Suprapubic skin (tissue), 4 donors: ENCODE data around the gene FRYL. TPM values are rescaled to one million over a fixed set of nuclear protein-coding genes. Genes with fewer than 3 reads are reported as not detected.

Source experiments
- DNase-seq, 2 donors: peaks; one replicate each; pipeline ENCODE4 v3.0.0-alpha.2; 2019; ENCODE audit warnings: low spot score in 2 of 2
- H3K27ac ChIP-seq: fragments of 200-600 bp; sonication (generic); one replicate; pipeline ENCODE4 v1.5.1; 2019
- H3K27me3 ChIP-seq: fragments of 200-600 bp; sonication (generic); one replicate; pipeline ENCODE4 v1.5.1; 2019
- H3K36me3 ChIP-seq: fragments of 200-600 bp; sonication (generic); one replicate; pipeline ENCODE4 v1.5.1; 2019
- H3K4me1 ChIP-seq: fragments of 200-600 bp; sonication (generic); one replicate; pipeline ENCODE4 v1.5.1; 2019
- H3K4me3 ChIP-seq: fragments of 200-600 bp; sonication (generic); one replicate; pipeline ENCODE4 v1.5.1; 2019; ENCODE audit warnings: mild to moderate bottlenecking
- H3K9me3 ChIP-seq: fragments of 200-600 bp; sonication (generic); one replicate; pipeline ENCODE4 v1.5.1; 2019
- CTCF ChIP-seq, 2 donors: fragments of 200-600 bp in 1 of 2; fragments of 450-650 bp in 1 of 2; sonication (generic) in 1 of 2; IDR thresholded peaks; one replicate each; pipeline ENCODE4 v1.5.1; 2016 to 2019; ENCODE audit warnings: antibody characterized with exemption in 2 of 2, mild to moderate bottlenecking in 1 of 2, moderate library complexity in 1 of 2
- EP300 ChIP-seq: sonication (generic); formaldehyde crosslinking; IDR thresholded peaks from one replicate; pipeline ENCODE4 v1.6.1; 2017; ENCODE audit warnings: antibody characterized with exemption
- POLR2A ChIP-seq, 2 donors: fragments of 450-650 bp; IDR thresholded peaks; one replicate each; pipeline ENCODE4 v1.6.1; 2017; ENCODE audit warnings: antibody characterized with exemption in 2 of 2, mild to moderate bottlenecking in 2 of 2, moderate library complexity in 2 of 2
- POLR2AphosphoS5 ChIP-seq, 3 donors: sonication (generic); formaldehyde crosslinking; IDR thresholded peaks; one replicate each; pipeline ENCODE4 v1.6.1; 2017; ENCODE audit warnings: antibody characterized with exemption in 3 of 3
- WGBS: methylation state at CpG from one replicate; pipeline ENCODE4 v1.1.5; 2018; 5-methylcytosine and 5-hydroxymethylcytosine counted together
- total RNA-seq, 4 donors: library from RNA; depleted of rRNA; stranded (reverse); fragments of >200 nt; gene quantifications; one replicate each; pipeline ENCODE4 v1.1.0, GENCODE V29; 2016

FRYL gene
- total RNA-seq, 4 donors from 2014 or later, result 48.4 to 168 (median 73.5) TPM

GRCh38 chr4:48629458-48629857, 150.6 kb downstream of the FRYL start:
- H3K27ac ChIP-seq, result no peak overlapping the region
- TF ChIP-seq POLR2AphosphoS5 (IDR thresholded peaks at IDR 0.05) (no peak), CTCF (IDR thresholded peaks at IDR 0.05) (no peak), EP300 (no peak), POLR2A (IDR thresholded peaks at IDR 0.05) (no peak)
- no peak for DNase-seq
- H3K4me3 ChIP-seq, result no peak overlapping the region
- peaks cover 4% of the 10 kb centered on the region for H3K36me3 ChIP-seq
- WGBS, result 95% methylated on average over 2 of the region's 2 CpGs
- H3K27me3 ChIP-seq, result no peaks in the 10 kb centered on the region
- H3K9me3 ChIP-seq, result no peaks in the 10 kb centered on the region
- H3K4me1 ChIP-seq, result no peaks in the 10 kb centered on the region

GRCh38 chr4:48623182-48623780, 156.8 kb downstream of the FRYL start:
- H3K27me3 ChIP-seq, result no peaks in the 10 kb centered on the region
- no peaks in the 10 kb centered on the region for H3K9me3 ChIP-seq
- no peak overlapping the region for H3K27ac ChIP-seq
- 85% methylated on average over 5 of the region's 5 CpGs for WGBS
- H3K36me3 ChIP-seq, result peaks cover 17% of the 10 kb centered on the region
- no peak for DNase-seq
- TF ChIP-seq POLR2A (IDR thresholded peaks at IDR 0.05) (no peak), POLR2AphosphoS5 (IDR thresholded peaks at IDR 0.05) (no peak), EP300 (no peak), CTCF (IDR thresholded peaks at IDR 0.05) (no peak)
- no peak overlapping the region for H3K4me3 ChIP-seq
- peaks cover 12% of the 10 kb centered on the region for H3K4me1 ChIP-seq

GRCh38 chr4:48620831-48621230, 159.2 kb downstream of the FRYL start:
- TF ChIP-seq POLR2AphosphoS5 (IDR thresholded peaks at IDR 0.05) (no peak), CTCF (IDR thresholded peaks at IDR 0.05) (no peak), POLR2A (IDR thresholded peaks at IDR 0.05) (no peak), EP300 (no peak)
- Histone ChIP-seq H3K27ac (no peak overlapping the region), H3K9me3 (no peaks in the 10 kb centered on the region), H3K4me3 (no peak overlapping the region), H3K4me1 (peaks cover 12% of the 10 kb centered on the region), H3K36me3 (peaks cover 30% of the 10 kb centered on the region), H3K27me3 (no peaks in the 10 kb centered on the region)
- WGBS, result 53% methylated on average over 2 of the region's 2 CpGs
- DNase-seq, result no peak

GRCh38 chr4:48620093-48620492, 160.0 kb downstream of the FRYL start:
- Histone ChIP-seq H3K36me3 (peaks cover 30% of the 10 kb centered on the region), H3K27ac (no peak overlapping the region), H3K27me3 (no peaks in the 10 kb centered on the region), H3K9me3 (no peaks in the 10 kb centered on the region), H3K4me1 (peaks cover 12% of the 10 kb centered on the region), H3K4me3 (no peak overlapping the region)
- TF ChIP-seq EP300 (no peak), POLR2A (IDR thresholded peaks at IDR 0.05) (no peak), POLR2AphosphoS5 (IDR thresholded peaks at IDR 0.05) (no peak), CTCF (IDR thresholded peaks at IDR 0.05) (no peak)
- DNase-seq, result no peak
- 52% methylated on average over 1 of the region's 1 CpG for WGBS

- Histone ChIP-seq H3K4me3 (no peak overlapping the region), H3K27me3 (no peaks in the 10 kb centered on the region), H3K9me3 (no peaks in the 10 kb centered on the region), H3K27ac (no peak overlapping the region), H3K36me3 (peaks cover 16% of the 10 kb centered on the region), H3K4me1 (no peaks in the 10 kb centered on the region)
- 94% methylated on average over 4 of the region's 4 CpGs for WGBS
- no peak for TF ChIP-seq POLR2A (IDR thresholded peaks at IDR 0.05)
- TF ChIP-seq POLR2AphosphoS5 (IDR thresholded peaks at IDR 0.05), result no peak
- no peak for TF ChIP-seq CTCF (IDR thresholded peaks at IDR 0.05)
- TF ChIP-seq EP300, result no peak
- DNase-seq, result no peak
Measured at GRCh38 chr4:48604527-48604926, 175.6 kb downstream of the FRYL start.
